Lower leg skin (tissue), 3 donors: Measurements from ENCODE around the gene MAEL.

Experiments
- CTCF ChIP-seq, 3 donors: fragments of 450-650 bp; IDR thresholded peaks; one replicate each; pipeline ENCODE4 v1.5.1; 2016; ENCODE audit warnings: antibody characterized with exemption in 3 of 3, mild to moderate bottlenecking in 3 of 3, moderate library complexity in 2 of 3
- POLR2A ChIP-seq, 2 donors: fragments of 450-650 bp; IDR thresholded peaks; one replicate each; pipeline ENCODE4 v1.6.1; 2016 to 2017; ENCODE audit warnings: antibody characterized with exemption in 2 of 2, mild to moderate bottlenecking in 1 of 2, moderate library complexity in 1 of 2

GRCh38 chr1:167054946-167055630, 66.0 kb downstream of the MAEL start:
- TF ChIP-seq CTCF (IDR thresholded peaks at IDR 0.05), result no peak
- no peak for TF ChIP-seq POLR2A (IDR thresholded peaks at IDR 0.05)
